ENCODE data around the gene DLX4.
A peak's percentile ranks its signal among the peaks of the same experiment; 100 is the strongest.

The DLX4 gene

DNA sequence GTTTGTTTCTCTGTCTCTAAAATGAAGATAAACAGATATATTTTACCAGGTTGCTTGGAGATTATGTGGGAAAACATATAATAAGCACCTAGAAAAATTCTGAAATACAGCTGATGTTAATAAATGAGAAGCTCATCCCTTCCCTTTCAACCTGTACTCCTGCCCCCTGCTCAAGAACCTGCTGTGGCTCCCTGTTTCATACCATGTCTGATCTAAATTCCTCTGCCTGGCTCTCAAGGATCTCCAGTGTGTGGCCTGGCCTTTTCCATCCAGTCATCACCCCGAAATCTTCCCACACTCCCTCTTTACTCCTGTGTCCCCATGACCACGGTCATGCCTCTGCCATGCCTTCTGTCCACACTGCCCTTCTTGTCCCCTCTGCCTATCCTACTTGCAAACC lies 19.4 kb upstream of the DLX4 start:
- no peak for DNase-seq

DNA sequence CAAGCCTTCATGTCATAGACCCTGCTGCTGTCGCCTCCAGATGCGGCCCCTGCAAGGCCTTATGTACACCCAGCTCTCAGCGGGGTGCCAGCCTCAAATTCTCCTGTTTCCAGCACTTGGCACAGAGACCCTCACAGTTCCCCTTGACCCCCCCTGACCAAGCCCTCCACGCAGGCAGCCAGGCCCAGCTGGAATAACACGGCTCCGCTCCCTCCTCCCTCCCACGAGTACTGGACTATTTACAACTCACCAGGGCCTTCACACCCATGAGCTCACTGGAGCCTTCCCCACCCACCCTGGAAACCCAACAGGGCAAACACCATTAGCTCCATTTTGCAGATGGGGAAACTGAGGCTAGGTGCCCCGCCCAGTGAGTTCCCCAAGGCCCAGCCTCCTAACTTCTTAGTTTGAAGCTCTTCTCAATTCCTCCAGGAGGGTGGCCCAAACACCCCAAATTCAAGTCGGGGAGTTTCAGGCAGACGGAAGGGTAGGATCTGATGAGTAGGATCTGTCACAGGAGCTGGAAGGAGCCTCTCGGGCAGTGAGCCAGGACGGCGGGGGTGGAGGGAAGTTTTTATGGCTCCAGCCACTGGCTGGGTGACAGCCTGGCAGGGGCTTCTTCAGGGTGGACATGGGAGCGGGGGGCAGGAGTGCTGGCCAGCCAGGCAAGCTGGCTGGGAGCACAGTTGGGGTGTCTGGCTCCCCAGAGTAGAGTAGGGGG lies 17.5 kb upstream of the DLX4 start:
- no peak for DNase-seq

DNA sequence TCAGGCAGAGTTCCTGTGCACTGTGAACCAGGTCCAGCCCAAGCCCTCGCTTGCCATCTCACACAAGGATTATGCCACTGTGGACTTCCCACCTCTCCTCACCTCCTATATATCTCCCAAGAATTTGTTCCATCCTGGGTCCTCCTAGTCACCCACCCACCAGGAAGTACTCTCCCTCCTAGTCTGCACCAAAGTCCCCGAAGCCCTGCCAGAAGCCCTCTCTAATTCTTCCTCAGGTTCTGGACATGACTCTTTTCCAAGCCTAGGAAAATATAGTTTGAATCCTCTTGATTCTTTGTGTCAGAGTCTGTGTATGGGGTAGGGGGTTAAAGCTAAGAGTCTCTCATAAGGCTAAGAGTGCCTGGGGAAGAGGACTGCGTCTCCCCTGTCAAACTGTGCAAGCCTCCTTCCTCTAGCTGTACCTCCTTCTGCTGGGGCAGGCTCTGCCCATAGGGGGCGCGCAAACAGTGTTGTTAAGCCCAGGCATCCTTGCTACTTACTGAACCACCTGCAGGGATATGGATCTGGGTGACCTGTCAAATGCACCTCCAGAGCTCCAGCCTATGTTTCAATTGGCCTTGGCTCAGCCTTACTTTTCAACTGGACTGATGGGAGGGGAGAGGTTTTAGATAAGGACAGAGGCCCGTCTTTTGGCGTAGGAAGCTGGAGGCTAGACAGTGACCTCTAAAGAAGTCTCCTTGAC lies 16.6 kb upstream of the DLX4 start:
- peak; percentile 78 for DNase-seq

- no peak for DNase-seq
These were observed 16.0 kb upstream of the DLX4 start for GRCh38 chr17:49952912-49953497.

GRCh38 chr17:49955157-49955556 lies 13.8 kb upstream of the DLX4 start:
- DNase-seq: no peak

DNA sequence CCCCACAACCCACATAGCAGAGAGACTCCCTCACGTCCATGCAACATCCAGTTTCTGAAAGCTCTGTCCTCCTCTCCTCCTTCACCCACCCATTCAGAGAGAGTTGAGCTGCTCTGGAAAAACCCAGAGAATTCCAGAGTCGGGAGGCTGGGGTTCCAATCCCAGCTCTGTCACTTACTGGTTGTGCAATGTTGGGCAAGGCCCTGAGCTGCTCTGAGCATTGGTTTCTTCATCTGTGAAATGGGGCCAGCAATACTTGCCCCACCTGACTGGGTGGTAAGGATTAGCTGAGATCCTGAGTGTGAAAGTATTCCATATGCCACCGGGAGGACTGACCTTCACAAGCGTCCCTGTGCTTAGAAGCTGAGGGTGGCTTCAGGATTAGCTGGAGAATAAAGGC lies 12.2 kb upstream of the DLX4 start:
- no peak for DNase-seq

GRCh38 chr17:49957350-49957749 lies 11.6 kb upstream of the DLX4 start:
- no peak for DNase-seq

DNA sequence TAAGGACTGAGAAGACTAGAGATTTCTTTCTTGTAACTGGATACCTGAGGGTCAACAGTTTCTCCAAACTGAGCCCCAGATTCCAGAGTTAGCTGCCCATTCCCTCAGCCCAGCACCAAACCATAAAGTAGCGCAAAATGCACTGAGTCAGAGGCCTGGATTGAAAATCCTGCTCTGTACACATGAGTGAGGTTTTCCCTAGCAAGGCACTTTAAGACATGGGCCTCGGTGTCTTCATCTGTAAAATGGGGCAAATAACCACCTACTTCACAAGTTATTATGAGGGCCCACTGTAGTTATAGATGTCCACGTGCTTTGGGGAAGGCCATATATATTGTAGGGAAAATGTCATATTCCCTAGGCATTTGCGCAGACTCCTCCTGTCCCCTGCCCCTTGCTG lies 10.3 kb upstream of the DLX4 start:
- DNase-seq: no peak

- no peak for DNase-seq
These were observed 9.6 kb upstream of the DLX4 start for GRCh38 chr17:49959183-49959935.

DNA sequence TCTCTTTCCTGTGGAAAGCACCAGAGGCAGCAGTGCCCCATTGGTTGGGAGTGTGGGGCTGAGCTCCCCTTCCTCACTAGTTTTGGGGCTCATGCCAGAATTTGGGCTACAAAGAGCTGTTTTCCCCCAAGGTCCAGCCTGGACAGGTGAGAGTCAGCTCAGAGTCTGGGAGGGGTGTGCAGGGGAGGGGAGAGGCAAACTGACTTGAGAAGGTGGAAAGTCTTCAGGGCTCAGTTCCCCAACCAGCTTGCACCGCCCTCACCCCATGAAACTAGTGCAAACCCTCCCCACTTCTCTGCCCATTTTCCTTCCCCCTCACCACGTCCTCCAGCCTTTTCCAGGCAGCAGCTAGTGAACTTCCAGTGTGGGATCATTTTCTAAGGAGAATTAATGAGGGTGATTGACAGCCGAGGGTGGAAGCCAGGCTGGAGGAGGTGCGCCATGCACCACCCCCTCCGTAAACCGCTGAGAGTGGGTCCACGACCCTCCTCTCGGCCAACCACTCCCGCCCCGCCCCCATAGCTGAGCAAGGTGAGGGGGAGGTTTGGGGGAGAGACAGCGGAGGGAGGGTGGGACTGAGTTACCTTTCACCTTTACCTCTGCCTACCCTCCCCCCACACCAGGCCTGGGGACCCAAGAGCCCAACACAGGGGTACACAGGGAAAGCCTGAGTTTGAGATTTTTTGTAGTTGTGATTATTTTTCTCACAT lies 6.2 kb upstream of the DLX4 start:
- no peak for DNase-seq

GRCh38 chr17:49963309-49963625 lies 5.7 kb upstream of the DLX4 start:
- no peak for DNase-seq

DNA sequence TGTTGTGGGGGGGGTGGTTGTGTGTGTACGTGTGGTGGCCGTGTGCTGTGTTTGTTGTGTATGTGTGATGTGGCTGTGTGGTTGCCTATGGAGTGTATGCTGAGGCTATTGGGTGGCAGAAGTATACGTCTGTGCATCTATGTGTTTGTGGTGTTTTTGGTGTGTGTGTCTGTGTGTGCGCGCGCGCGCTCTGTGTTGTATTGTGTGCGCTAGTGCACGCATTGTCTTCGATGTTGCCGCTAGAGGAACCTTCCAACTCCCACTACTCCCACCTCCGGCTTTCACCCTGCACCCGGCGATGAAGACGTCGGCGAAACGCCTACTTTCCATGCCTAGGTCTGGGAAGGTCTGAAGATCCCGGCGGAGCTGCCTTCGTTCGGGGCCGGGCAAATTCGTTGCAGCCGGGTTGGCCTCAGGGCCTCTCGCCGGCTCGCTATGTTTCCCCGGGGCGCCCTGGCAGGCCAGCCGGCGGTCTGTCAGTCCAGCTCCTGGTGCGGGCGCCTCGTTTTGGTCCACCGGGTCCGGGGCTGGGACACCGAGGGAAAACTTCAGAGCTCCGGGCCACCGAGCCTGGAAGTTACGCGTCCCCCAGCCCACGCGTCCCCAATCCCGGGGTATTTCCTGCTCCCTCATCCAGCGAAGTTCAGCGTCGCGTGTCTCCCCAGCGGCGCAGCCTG lies 5.2 kb upstream of the DLX4 start:
- no peak for DNase-seq

DNA sequence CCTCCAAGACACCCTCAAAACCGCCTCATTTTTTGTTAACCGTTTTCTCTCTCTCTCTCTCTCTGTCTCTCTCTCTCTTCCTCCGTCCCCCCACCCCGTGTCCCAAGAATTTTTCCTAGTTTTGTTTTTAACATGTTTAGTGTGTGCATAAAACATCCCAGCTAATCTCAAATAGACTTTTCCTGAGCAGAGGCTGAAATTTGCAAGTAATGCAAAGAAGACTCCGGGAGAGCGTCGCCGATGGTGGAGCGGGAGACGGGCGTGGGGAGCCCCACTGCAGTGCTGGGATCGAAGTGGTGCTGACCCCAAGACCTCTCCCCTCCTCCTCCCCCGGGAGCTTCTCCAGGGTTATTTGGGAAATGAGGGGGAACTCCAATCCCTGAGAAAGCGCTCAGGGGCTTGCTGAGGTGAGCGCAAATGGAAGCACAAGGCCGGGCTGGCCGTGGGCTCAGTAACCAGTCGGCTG lies 4.7 kb upstream of the DLX4 start:
- DNase-seq: no peak

- no peak for DNase-seq
These were observed 4.0 kb upstream of the DLX4 start for GRCh38 chr17:49964769-49965523.

GRCh38 chr17:49965524-49965909 lies 3.5 kb upstream of the DLX4 start:
- DNase-seq: no peak

- no peak for DNase-seq
These were observed 2.2 kb upstream of the DLX4 start for GRCh38 chr17:49966767-49967166.

- no peak for DNase-seq
These were observed 1.8 kb upstream of the DLX4 start for GRCh38 chr17:49967205-49967604.

- DNase-seq: no peak
These were observed 1.2 kb upstream of the DLX4 start for GRCh38 chr17:49967621-49968404.

DNA sequence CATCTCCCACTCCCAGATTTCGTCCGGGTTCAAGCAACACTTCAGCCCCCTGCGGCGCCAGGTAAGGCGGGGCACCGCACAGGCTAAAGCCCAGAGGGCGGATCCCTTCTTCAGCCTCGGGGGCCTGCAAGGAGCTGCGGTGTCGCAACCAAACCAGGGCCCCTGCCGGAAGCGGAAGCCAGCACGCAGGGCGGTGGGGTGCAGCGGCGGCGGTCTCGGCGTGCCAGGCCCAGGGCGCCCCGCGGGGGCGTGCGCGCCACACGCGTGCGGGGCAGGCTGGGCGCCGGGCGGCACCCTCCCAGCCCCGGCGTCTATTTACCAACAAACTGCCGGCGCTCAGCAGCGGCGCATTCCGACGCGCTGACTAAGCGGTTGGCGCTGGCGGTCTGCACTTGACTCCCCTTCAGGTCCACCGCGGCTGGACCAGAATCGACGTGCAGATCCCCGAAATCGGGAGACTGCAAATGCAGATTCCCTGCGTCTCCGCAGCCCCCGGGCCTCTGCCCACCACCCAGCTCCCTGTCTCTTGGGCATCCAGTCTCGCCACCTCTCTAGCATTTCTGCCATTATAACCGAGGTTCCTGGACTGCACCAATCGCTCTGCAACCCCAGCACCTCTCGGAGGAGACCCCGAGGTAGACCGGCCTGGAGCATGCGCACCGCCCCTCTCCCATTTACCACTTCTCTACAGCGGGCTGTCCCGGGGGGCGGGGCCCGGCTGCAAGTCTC lies 421 bp upstream of the DLX4 start:
- DNase-seq: peak; percentile 58

GRCh38 chr17:49969795-49970389 lies 902 bp downstream of the DLX4 start:
- peak; percentile 17 for DNase-seq
